SK-N-SH (cell line): ENCODE data around the gene SULF2. TPM values are rescaled to one million over a fixed set of nuclear protein-coding genes. Genes with fewer than 3 reads are reported as not detected.

Experiments used
- CTCF ChIA-PET: fragments of 300-600, 350-600 bp; formaldehyde crosslinking; extraction: SDS; loops from one replicate; lab custom pipeline; 2021; lab: Yijun Ruan, JAX
- POLR2A ChIA-PET: fragments of 350-600 bp; sonication (Branson Sonifier 250); formaldehyde crosslinking; extraction: SDS; loops from one replicate; lab custom pipeline; 2020; ENCODE audit warnings: antibody characterized with exemption, inconsistent platforms; lab: Yijun Ruan, JAX
- DNase-seq: peaks from one replicate; pipeline ENCODE4 v3.0.0; 2012
- H2AFZ ChIP-seq: fragments of 200-600 bp; sonication (generic); 2 replicates; pipeline ENCODE4 v1.8.1; 2016; ENCODE audit warnings: antibody characterized with exemption, mild to moderate bottlenecking, low read depth
- H3F3A ChIP-seq: fragments of 200-600 bp; sonication (generic); replicated peaks from 2 replicates; pipeline ENCODE3; 2016; ENCODE audit warnings: antibody characterized with exemption, mild to moderate bottlenecking; ENCODE audit not compliant: insufficient read depth
- H3K27ac ChIP-seq, 2 experiments: fragments of 200-500 bp in 1 of 2; fragments of 200-600 bp in 1 of 2; sonication (Bioruptor generic) in 1 of 2; sonication (generic), shearing (Covaris generic) in 1 of 2; 2 replicates each; pipeline versions ENCODE4 v1.5.1 to v1.6.1; 2014 to 2016; ENCODE audit warnings: low read depth in 2 of 2, inconsistent platforms in 1 of 2, low read length in 1 of 2, mild to moderate bottlenecking in 1 of 2, mixed read lengths in 1 of 2
- H3K27me3 ChIP-seq: fragments of 200-600 bp; sonication (generic), shearing (Covaris generic); 2 replicates; pipeline ENCODE4 v1.6.1; 2016; ENCODE audit warnings: mixed run types; ENCODE audit not compliant: insufficient read depth
- H3K36me3 ChIP-seq, 2 experiments: fragments of 200-500 bp in 1 of 2; fragments of 200-600 bp in 1 of 2; sonication (Bioruptor generic) in 1 of 2; sonication (generic) in 1 of 2; replicated peaks in 1 of 2; 2 replicates each; pipeline versions ENCODE3 to v1.5.1; 2014 to 2016; ENCODE audit warnings: low read length in 1 of 2, mild to moderate bottlenecking in 1 of 2; ENCODE audit not compliant: insufficient read depth in 2 of 2, control insufficient read depth in 1 of 2
- H3K4me1 ChIP-seq, 2 experiments: fragments of 200-500 bp in 1 of 2; fragments of 200-600 bp in 1 of 2; sonication (Bioruptor generic) in 1 of 2; sonication (generic), shearing (Covaris generic) in 1 of 2; 2 replicates each; pipeline versions ENCODE4 v1.5.1 to v1.6.1; 2014 to 2016; ENCODE audit warnings: low read depth in 1 of 2, low read length in 1 of 2, mixed run types in 1 of 2; ENCODE audit not compliant: insufficient read depth in 2 of 2, control insufficient read depth in 1 of 2
- H3K4me2 ChIP-seq: fragments of 200-600 bp; sonication (generic), shearing (Covaris generic); 2 replicates; pipeline ENCODE4 v1.6.1; 2017; ENCODE audit warnings: mixed run types
- H3K4me3 ChIP-seq, 2 experiments: fragments of 200-500 bp in 1 of 2; fragments of 200-600 bp in 1 of 2; sonication (Bioruptor generic) in 1 of 2; sonication (generic), shearing (Covaris generic) in 1 of 2; 2 replicates each; pipeline versions ENCODE4 v1.5.1 to v1.8.1; 2014 to 2016; ENCODE audit warnings: low read depth in 2 of 2, inconsistent platforms in 1 of 2, low read length in 1 of 2, mild to moderate bottlenecking in 1 of 2, mixed read lengths in 1 of 2, moderate library complexity in 1 of 2
- H3K79me2 ChIP-seq: fragments of 200-600 bp; sonication (generic); 2 replicates; pipeline ENCODE4 v1.8.1; 2017; ENCODE audit warnings: mild to moderate bottlenecking; ENCODE audit not compliant: insufficient read depth
- H3K9ac ChIP-seq: fragments of 200-600 bp; sonication (generic); 2 replicates; pipeline ENCODE4 v1.6.1; 2017; ENCODE audit warnings: mixed run types
- H3K9me2 ChIP-seq: fragments of 200-600 bp; sonication (generic); 2 replicates; pipeline ENCODE4 v1.6.1; 2017; ENCODE audit warnings: mixed run types
- H3K9me3 ChIP-seq: fragments of 200-600 bp; sonication (generic); 2 replicates; pipeline ENCODE4 v1.6.1; 2017; ENCODE audit warnings: mixed run types, mild to moderate bottlenecking, moderate library complexity
- H4K20me1 ChIP-seq: fragments of 200-600 bp; sonication (generic); 2 replicates; pipeline ENCODE4 v1.6.1; 2017; ENCODE audit warnings: mild to moderate bottlenecking, mixed run types; ENCODE audit not compliant: insufficient read depth
- ELF1 ChIP-seq: IDR thresholded peaks from 2 replicates; pipeline ENCODE4 v1.4.0; 2012
- EP300 ChIP-seq, 2 experiments: IDR thresholded peaks; 2 replicates each; pipeline versions ENCODE4 v1.4.0 to v1.6.1; 2012; ENCODE audit warnings: borderline replicate concordance in 1 of 2, low read depth in 1 of 2, low read length in 1 of 2
- FOSL2 ChIP-seq: IDR thresholded peaks from 2 replicates; pipeline ENCODE4 v1.4.0; 2012; ENCODE audit warnings: low read depth, mild to moderate bottlenecking, moderate library complexity, borderline replicate concordance
- GATA2 ChIP-seq: sonication (generic); formaldehyde crosslinking; IDR thresholded peaks from 2 replicates; pipeline ENCODE4 v1.5.0; 2020; ENCODE audit warnings: mild to moderate bottlenecking, missing genetic modification reagents
- MEF2A ChIP-seq: IDR thresholded peaks from 2 replicates; pipeline ENCODE4 v1.4.0; 2012; ENCODE audit warnings: low read depth, borderline replicate concordance
- MXI1 ChIP-seq: IDR thresholded peaks from 2 replicates; pipeline ENCODE4 v1.6.1; 2012; ENCODE audit warnings: mild to moderate bottlenecking, low read depth, low read length, improper control_type of control experiment
- NFIC ChIP-seq: IDR thresholded peaks from 2 replicates; pipeline ENCODE4 v1.4.0; 2012; ENCODE audit warnings: borderline replicate concordance
- NRF1 ChIP-seq: IDR thresholded peaks from 2 replicates; pipeline ENCODE4 v1.6.1; 2012; ENCODE audit warnings: low read depth, mild to moderate bottlenecking, low read length
- POLR2AphosphoS5 ChIP-seq: IDR thresholded peaks from 2 replicates; pipeline ENCODE4 v1.6.1; 2012; ENCODE audit warnings: low read depth, low read length
- RAD21 ChIP-seq: IDR thresholded peaks from 2 replicates; pipeline ENCODE4 v1.6.1; 2012; ENCODE audit warnings: mild to moderate bottlenecking, low read length
- RCOR1 ChIP-seq: fragments of 150-350 bp; IDR thresholded peaks from 2 replicates; pipeline ENCODE4 v1.6.1; 2017; ENCODE audit warnings: antibody characterized with exemption, low read length
- RFX5 ChIP-seq: IDR thresholded peaks from 2 replicates; pipeline ENCODE4 v1.6.1; 2012; ENCODE audit warnings: mild to moderate bottlenecking, improper control_type of control experiment, low read length
- SIN3A ChIP-seq: IDR thresholded peaks from 2 replicates; pipeline ENCODE4 v1.6.1; 2012; ENCODE audit warnings: low read depth, mild to moderate bottlenecking, low read length, moderate library complexity, borderline replicate concordance
- SMC3 ChIP-seq: IDR thresholded peaks from 2 replicates; pipeline ENCODE4 v1.6.1; 2012; ENCODE audit warnings: low read depth, low read length, improper control_type of control experiment
- TCF12 ChIP-seq: IDR thresholded peaks from 2 replicates; pipeline ENCODE4 v1.4.0; 2012
- TEAD4 ChIP-seq: IDR thresholded peaks from 2 replicates; pipeline ENCODE4 v1.4.0; 2012; ENCODE audit warnings: mild to moderate bottlenecking, borderline replicate concordance; ENCODE audit not compliant: insufficient read depth
- YY1 ChIP-seq: IDR thresholded peaks from 2 replicates; pipeline ENCODE4 v1.4.0; 2012; ENCODE audit warnings: low read depth, mild to moderate bottlenecking
- WGBS: methylation state at CpG from one replicate; pipeline ENCODE4 v1.1.6; 2017; ENCODE audit warnings: low lambda C conversion rate; 5-methylcytosine and 5-hydroxymethylcytosine counted together
- polyA plus RNA-seq, 3 experiments: library from polyadenylated mRNA; depleted of rRNA; stranded (reverse); fragments of >200 nt; gene quantifications; 2 replicates each; pipeline ENCODE4 v1.2.3, GENCODE V29; 2012
- TF ChIP-seq, protein P1 (sequence below): IDR thresholded peaks from 2 replicates; pipeline ENCODE4 v1.4.0; 2012; ENCODE audit warnings: low read depth, borderline replicate concordance
- TF ChIP-seq, protein P2 (sequence below): fragments of 150-350 bp; IDR thresholded peaks from 2 replicates; pipeline ENCODE4 v1.6.1; 2017; ENCODE audit warnings: antibody characterized with exemption, low read length, low read depth, borderline replicate concordance
- TF ChIP-seq, protein P3 (sequence below): IDR thresholded peaks from 2 replicates; pipeline ENCODE4 v1.6.1; 2012; ENCODE audit warnings: mild to moderate bottlenecking, low read depth, low read length, moderate library complexity

SULF2 gene
- polyA plus RNA-seq, 1 of the 3 experiments (the other 2 are of a cell fraction), result 20.2 TPM

DNA sequence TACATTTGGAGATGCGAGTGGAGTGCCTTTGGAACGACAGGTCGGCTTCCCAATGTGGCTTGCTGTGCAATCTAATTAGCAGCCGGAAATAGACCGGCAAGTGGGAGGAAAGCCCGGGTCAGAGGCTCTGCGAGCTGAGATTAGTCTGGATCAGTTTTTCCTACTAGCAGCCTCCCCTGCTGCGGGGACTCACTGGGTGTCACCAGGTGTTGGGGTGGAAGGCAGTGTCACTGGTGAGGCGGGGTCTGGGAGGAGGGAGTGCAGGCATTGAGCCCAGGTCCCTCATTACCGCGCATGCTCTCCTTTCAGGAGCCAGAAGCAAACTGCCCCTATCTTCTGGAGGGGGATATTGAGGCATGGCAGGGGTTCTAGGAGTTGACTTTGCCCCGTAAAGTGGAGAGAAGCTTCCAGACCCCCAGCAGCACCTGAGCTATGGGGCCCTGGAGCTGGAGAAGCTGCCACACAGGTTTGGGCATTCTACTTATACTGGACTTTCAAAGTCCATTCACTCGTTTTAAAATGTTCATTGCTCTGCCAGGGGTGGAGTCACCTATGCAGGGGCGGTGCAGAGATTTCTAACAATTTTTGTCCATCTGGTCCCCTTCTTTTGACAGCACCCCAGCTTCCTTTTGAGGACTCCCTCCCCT, 11.0 kb downstream of the SULF2 start:
- ChIA-PET CTCF (interaction anchor here (0.8 to 6.1 kb wide), 7 partner anchors 7 to 847 kb away, joined by 3 to 25 read pairs (median 6); no protein-coding TSS in a partner anchor), POLR2A (no interaction called here)
- Histone ChIP-seq H3K79me2 (no peaks in the 10 kb centered on the region), H4K20me1 (no peaks in the 10 kb centered on the region), H3K9me3 (no peaks in the 10 kb centered on the region), H3K9ac (no peak overlapping the region), H3K4me1 (peaks cover 0 to 14% of the 10 kb centered on the region in 2 experiments; a peak in 1 of 4 replicates), H3F3A (no peaks in the 10 kb centered on the region), H3K27ac (no peak overlapping the region), H3K9me2 (no peaks in the 10 kb centered on the region), H2AFZ (no peak overlapping the region), H3K4me2 (no peak overlapping the region), H3K36me3 (no peaks in the 10 kb centered on the region), H3K4me3 (no peak overlapping the region), H3K27me3 (no peaks in the 10 kb centered on the region)
- peak; percentile 58 for DNase-seq
- 63% methylated on average over 12 of the region's 14 CpGs for WGBS
- TF ChIP-seq TEAD4 (no peak), YY1 (no peak), POLR2AphosphoS5 (no peak), RCOR1 (no peak), RAD21 (no peak), EP300 (IDR thresholded peaks at IDR 0.05; ENCODE audit: borderline replicate concordance in 1 of 2, low read depth in 1 of 2, low read length in 1 of 2) (no peak), SMC3 (no peak), MXI1 (no peak)
- TF ChIP-seq, protein P1, sequence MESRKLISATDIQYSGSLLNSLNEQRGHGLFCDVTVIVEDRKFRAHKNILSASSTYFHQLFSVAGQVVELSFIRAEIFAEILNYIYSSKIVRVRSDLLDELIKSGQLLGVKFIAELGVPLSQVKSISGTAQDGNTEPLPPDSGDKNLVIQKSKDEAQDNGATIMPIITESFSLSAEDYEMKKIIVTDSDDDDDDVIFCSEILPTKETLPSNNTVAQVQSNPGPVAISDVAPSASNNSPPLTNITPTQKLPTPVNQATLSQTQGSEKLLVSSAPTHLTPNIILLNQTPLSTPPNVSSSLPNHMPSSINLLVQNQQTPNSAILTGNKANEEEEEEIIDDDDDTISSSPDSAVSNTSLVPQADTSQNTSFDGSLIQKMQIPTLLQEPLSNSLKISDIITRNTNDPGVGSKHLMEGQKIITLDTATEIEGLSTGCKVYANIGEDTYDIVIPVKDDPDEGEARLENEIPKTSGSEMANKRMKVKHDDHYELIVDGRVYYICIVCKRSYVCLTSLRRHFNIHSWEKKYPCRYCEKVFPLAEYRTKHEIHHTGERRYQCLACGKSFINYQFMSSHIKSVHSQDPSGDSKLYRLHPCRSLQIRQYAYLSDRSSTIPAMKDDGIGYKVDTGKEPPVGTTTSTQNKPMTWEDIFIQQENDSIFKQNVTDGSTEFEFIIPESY, result no peak
- TF ChIP-seq, protein P2, sequence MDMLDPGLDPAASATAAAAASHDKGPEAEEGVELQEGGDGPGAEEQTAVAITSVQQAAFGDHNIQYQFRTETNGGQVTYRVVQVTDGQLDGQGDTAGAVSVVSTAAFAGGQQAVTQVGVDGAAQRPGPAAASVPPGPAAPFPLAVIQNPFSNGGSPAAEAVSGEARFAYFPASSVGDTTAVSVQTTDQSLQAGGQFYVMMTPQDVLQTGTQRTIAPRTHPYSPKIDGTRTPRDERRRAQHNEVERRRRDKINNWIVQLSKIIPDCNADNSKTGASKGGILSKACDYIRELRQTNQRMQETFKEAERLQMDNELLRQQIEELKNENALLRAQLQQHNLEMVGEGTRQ, result no peak

DNA sequence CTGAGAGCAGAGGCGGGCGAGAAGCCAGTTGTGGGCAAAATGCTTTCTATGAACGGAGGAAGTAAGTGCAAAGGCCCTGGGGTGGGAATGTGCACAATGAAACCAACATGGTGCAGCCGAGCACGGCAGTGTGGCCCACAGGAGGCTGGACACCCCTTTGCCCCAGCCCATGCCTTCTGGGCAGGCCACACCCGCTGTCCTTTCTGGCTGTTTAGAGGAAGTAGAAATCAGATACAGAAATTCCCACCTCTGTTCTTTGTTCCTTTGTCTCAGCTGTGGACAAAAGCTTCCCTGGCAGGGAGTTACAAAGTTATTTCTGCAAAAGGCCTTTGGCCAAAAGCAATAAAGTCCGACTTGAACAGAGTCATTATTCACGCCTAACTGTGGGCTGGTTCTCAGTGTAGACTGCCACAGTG, 11.9 kb downstream of the SULF2 start:
- 85% methylated on average over 8 of the region's 8 CpGs for WGBS
- H3K4me2 ChIP-seq, result no peak overlapping the region
- TF ChIP-seq GATA2 (no peak), NRF1 (no peak), RFX5 (no peak), MEF2A (no peak), RCOR1 (no peak), POLR2AphosphoS5 (no peak), SIN3A (no peak), TCF12 (no peak), FOSL2 (no peak), ELF1 (no peak), NFIC (no peak), SMC3 (no peak), MXI1 (no peak)
- TF ChIP-seq, protein P3, sequence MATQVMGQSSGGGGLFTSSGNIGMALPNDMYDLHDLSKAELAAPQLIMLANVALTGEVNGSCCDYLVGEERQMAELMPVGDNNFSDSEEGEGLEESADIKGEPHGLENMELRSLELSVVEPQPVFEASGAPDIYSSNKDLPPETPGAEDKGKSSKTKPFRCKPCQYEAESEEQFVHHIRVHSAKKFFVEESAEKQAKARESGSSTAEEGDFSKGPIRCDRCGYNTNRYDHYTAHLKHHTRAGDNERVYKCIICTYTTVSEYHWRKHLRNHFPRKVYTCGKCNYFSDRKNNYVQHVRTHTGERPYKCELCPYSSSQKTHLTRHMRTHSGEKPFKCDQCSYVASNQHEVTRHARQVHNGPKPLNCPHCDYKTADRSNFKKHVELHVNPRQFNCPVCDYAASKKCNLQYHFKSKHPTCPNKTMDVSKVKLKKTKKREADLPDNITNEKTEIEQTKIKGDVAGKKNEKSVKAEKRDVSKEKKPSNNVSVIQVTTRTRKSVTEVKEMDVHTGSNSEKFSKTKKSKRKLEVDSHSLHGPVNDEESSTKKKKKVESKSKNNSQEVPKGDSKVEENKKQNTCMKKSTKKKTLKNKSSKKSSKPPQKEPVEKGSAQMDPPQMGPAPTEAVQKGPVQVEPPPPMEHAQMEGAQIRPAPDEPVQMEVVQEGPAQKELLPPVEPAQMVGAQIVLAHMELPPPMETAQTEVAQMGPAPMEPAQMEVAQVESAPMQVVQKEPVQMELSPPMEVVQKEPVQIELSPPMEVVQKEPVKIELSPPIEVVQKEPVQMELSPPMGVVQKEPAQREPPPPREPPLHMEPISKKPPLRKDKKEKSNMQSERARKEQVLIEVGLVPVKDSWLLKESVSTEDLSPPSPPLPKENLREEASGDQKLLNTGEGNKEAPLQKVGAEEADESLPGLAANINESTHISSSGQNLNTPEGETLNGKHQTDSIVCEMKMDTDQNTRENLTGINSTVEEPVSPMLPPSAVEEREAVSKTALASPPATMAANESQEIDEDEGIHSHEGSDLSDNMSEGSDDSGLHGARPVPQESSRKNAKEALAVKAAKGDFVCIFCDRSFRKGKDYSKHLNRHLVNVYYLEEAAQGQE, result no peak
- TF ChIP-seq, all 33 proteins: peak for 0
- Histone ChIP-seq H3K9me3 (no peaks in the 10 kb centered on the region), H3K36me3 (no peaks in the 10 kb centered on the region), H3K27me3 (no peaks in the 10 kb centered on the region), H2AFZ (no peak overlapping the region), H3K4me3 (no peak overlapping the region), H3K27ac (no peak overlapping the region), H3K79me2 (no peaks in the 10 kb centered on the region), H3K4me1 (peaks cover 0 to 16% of the 10 kb centered on the region in 2 experiments; a peak in 1 of 4 replicates), H3K9me2 (no peaks in the 10 kb centered on the region), H4K20me1 (no peaks in the 10 kb centered on the region), H3F3A (no peaks in the 10 kb centered on the region), H3K9ac (no peak overlapping the region)
- CTCF ChIA-PET, result interaction anchor here (0.8 to 6.1 kb wide), 7 partner anchors 13 to 848 kb away, joined by 3 to 25 read pairs (median 6); no protein-coding TSS in a partner anchor
- POLR2A ChIA-PET, result no interaction called here
- DNase-seq, result no peak
